GM13976 (cell line): ENCODE data around the gene TRAM2.

Experiments
- DNase-seq: peaks from one replicate; pipeline ENCODE4 v3.0.0; 2012; ENCODE audit warnings: low spot score
- in situ Hi-C: fragments of 300-500 bp; cut with MboI; formaldehyde crosslinking; loops from one replicate; pipeline ENCODE4 v1.12.0; 2022; ENCODE audit warnings: low sequenced_read_pairs, mixed read lengths, inconsistent platforms; ENCODE audit not compliant: unreplicated experiment
- TF ChIP-seq, protein P1 (sequence below): IDR thresholded peaks from 2 replicates; pipeline ENCODE4 v1.5.1; 2012; ENCODE audit warnings: borderline replicate concordance, mild to moderate bottlenecking; ENCODE audit not compliant: insufficient read depth; ENCODE audit errors: extremely low read depth, missing control alignments, control extremely low read depth

TRAM2 gene

DNA sequence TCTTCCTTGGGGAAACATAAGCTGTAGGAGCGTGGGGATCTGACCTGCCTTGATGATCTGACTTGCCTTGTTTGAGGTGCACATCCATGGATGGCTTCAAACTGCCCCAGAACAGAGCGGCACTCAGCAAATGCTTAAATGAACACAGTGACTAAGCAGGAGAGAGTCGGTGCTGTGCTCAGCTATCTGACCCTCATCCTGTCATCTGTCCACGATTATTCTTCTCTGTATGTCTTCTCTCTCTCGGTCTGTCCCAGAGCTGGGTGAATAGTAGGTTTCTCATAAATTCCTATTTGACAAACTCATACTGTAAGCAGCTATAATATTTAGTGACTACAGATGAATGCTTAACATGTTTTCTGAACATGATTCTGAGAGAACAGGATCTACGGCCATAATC, 37.3 kb downstream of the TRAM2 start:
- no peak for DNase-seq
- TF ChIP-seq, protein P1, sequence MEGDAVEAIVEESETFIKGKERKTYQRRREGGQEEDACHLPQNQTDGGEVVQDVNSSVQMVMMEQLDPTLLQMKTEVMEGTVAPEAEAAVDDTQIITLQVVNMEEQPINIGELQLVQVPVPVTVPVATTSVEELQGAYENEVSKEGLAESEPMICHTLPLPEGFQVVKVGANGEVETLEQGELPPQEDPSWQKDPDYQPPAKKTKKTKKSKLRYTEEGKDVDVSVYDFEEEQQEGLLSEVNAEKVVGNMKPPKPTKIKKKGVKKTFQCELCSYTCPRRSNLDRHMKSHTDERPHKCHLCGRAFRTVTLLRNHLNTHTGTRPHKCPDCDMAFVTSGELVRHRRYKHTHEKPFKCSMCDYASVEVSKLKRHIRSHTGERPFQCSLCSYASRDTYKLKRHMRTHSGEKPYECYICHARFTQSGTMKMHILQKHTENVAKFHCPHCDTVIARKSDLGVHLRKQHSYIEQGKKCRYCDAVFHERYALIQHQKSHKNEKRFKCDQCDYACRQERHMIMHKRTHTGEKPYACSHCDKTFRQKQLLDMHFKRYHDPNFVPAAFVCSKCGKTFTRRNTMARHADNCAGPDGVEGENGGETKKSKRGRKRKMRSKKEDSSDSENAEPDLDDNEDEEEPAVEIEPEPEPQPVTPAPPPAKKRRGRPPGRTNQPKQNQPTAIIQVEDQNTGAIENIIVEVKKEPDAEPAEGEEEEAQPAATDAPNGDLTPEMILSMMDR = no peak
- in situ Hi-C loops = no loop called here

DNA sequence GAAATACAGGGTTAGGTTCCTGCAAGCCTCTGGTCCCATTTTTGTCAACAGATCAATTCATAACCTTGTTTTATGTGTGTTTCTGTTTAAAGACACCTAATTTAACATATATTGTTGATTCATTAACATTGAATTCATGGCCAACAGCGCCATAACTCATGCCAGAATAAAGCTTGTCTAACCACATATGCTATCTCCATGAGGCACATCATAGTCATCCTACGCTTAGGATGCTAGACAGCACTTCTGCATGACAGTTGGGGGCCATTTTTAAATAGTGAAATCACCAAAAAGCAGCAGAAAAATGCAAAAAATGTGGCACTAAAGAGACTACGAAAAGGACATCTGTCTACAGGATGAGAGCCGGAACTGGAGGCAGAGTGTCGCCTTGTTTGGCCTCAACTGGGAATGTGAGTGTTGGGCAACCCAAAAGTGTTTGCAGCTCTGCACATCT, 37.9 kb downstream of the TRAM2 start:
- in situ Hi-C loops = no loop called here
- TF ChIP-seq, protein P1 = no peak
- no peak for DNase-seq

DNA sequence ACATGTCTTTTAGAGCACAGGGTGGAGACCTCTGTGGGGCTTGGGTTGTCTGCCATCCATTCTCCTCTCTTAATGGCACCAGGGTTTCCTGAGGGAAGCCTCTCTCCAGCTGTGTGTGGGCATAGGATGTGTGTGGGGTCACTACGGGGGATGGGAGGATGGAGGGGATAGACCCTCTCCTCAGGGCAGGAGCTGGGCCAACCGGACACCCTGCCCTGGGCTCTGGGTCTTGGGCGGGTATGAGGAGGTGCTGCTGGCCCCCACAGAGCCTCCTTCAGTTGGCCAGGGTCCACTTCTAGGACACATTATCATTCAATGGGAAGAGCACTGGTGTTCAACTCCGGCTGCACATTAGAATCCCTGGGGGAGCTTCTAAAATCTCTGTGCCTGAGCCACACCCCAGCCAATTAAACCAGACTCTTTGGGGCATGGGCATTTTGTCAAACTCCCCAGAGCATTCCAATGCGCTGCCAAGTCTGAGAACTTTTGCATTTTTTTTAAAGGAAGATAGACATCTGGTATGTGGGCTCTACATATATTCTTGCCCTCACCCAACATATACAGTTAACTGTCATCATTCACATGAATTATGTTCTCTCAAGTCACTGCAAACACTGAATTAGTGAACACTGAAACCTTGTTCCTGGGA, 38.5 kb downstream of the TRAM2 start:
- in situ Hi-C loops = no loop called here
- DNase-seq = no peak
- TF ChIP-seq, protein P1 = no peak

DNA sequence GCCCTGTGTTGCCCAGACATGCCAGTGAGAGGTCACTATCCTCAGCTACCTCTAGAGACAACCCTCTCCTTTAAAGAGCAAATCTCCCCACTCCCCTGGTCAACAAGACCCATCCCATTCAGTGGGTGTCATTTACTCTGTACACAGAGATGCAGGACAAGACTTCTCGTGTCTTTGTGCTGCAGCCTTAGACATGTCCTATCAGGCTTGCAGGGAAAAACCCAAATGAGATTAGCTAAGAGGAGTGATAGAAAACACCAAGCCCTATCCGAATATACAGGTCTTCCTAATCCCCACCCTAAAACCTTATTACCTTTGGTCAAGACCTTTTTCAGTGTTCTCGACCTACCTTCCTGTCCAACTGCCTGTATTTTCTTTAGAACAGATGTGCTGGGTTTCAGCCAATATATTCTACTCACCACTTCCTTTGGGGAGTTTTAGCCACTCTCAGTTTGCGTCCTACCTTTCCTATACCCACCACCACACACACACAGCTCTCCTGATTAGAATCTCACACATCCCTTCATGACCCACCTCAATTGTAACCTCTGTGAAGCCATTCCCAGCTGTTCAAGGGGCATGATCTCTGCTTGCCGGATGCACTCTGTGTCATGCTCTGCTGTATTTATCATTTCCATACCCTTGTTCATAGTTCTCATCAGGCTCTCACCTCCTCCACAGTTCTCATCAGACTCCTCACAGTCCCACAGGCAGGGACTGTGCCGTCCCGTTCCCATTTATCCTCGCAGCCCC, 39.7 kb downstream of the TRAM2 start:
- TF ChIP-seq, protein P1 = no peak
- in situ Hi-C loops = no loop called here
- DNase-seq = peak; percentile 50

DNA sequence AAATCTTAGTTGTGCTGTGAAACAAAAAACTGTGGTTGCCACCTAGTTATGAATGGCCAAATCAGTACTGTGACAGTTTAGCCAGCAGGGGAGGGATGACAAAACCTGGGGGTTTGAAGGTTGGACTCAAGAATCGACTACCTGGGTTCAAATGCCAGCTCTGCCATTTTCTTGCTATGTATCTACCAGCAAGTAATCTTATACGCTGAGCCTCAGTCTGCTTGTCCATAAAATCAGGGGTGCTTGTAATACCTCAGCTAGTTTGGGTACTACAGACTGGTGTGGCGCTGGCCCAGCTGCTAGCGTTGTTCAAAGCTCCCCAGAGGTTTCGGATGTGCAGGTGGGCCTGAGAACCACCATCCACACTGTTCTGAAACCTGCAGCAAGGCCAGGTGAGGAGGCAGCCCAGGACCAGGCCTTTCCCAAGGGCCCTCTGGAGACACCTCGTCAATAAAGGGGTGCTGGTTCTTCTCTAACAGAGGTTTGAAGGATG, 40.4 kb downstream of the TRAM2 start:
- TF ChIP-seq, protein P1 = no peak
- peak; percentile 38 for DNase-seq
- in situ Hi-C loops = no loop called here

DNA sequence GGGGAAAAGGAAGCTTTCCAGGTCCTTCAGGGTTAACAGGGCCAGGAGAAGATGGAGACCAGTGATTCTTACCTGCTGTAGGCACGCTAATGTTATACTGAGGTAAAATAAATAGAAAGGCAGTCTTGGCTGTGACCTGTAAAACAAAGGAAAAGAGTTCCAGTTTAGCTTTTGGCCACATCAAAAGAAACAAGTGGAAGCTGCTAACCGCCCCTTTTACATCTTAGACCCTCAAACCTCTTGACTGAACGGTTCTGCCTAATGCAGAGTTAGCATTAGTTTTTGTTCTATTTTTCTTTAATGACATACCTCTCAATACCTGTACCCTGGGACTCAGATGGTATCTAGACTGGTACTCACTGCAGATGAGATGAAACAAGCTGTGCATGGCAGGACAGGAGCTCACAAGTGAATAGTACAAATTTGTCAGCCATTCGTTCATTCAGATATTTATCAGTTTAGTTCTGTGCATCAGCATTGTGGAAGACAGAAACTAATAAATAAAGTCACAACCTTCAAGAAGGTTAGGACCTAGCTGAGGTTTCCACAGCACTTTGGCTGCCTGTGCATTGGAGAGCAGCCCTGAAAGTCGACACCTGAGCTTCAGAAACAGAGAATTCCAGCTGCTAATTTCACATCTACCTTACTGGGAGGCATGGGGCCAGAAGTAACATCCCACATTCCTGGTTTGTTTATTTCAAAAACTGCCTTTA, 41.0 kb downstream of the TRAM2 start:
- TF ChIP-seq, protein P1 = no peak
- no peak for DNase-seq
- in situ Hi-C loops = no loop called here
